GM12892 (cell line): ENCODE measurements around the gene PCSK6.

Experiments used
- DNase-seq: peaks from one replicate; pipeline ENCODE4 v3.0.0; 2011; ENCODE audit not compliant: insufficient read length
- FAIRE-seq: peaks from 2 replicates; lab custom pipeline; 2011; peaks lifted over from hg19 to GRCh38; lab: Jason Lieb, UNC
- POLR2A ChIP-seq: IDR thresholded peaks from 2 replicates; pipeline ENCODE4 v1.6.1; 2011; ENCODE audit warnings: low read depth, low read length, control low read depth
- POLR2AphosphoS5 ChIP-seq: IDR thresholded peaks from 2 replicates; pipeline ENCODE4 v1.6.1; 2011; ENCODE audit warnings: low read depth, low read length, control low read depth
- TAF1 ChIP-seq: IDR thresholded peaks from 2 replicates; pipeline ENCODE4 v1.6.1; 2011; ENCODE audit warnings: low read depth, mild to moderate bottlenecking, control low read depth, low read length, borderline replicate concordance

PCSK6 gene

GRCh38 chr15:101255615-101256241, 233.8 kb downstream of the PCSK6 start:
- TF ChIP-seq POLR2AphosphoS5 = no peak
- no peak for TF ChIP-seq POLR2A
- no peak for TF ChIP-seq TAF1
- DNase-seq (no peak), FAIRE-seq (no peak)

GRCh38 chr15:101255051-101255395, 234.5 kb downstream of the PCSK6 start:
- FAIRE-seq = no peak

GRCh38 chr15:101254157-101255050, 235.1 kb downstream of the PCSK6 start:
- TF ChIP-seq TAF1 = no peak
- TF ChIP-seq POLR2A = no peak
- TF ChIP-seq POLR2AphosphoS5 = no peak
- DNase-seq (no peak), FAIRE-seq (no peak)

More at GRCh38 chr15:101255051-101255395, 234.5 kb downstream of the PCSK6 start:
- no peak for TF ChIP-seq POLR2A
- TF ChIP-seq TAF1 = no peak
- TF ChIP-seq POLR2AphosphoS5 = no peak
- DNase-seq = no peak
